Naive thymus-derived CD4-positive, alpha-beta T cell (primary cell): Measurements from ENCODE around the gene ABHD4. TPM values are rescaled to one million over a fixed set of nuclear protein-coding genes. Genes with fewer than 3 reads are reported as not detected.
"Not testable (repeated sequence)": the region's sequence is repeated elsewhere in the genome, so short reads cannot be mapped to it uniquely, and the experiment has no call there.

Source experiments
- ATAC-seq: fragments of 150-1000 bp; cut with Tn5 transposase; 2 replicates; pipeline ENCODE4 v1.10.0; 2021; ENCODE audit warnings: mild to moderate bottlenecking, moderate library complexity
- CTCF ChIA-PET: fragments of 350-600 bp; sonication (Branson Sonifier 250); formaldehyde crosslinking; loops from one replicate; lab custom pipeline; 2021; ENCODE audit warnings: antibody characterized with exemption; lab: Charles Lee
- POLR2A ChIA-PET: fragments of 350-600 bp; sonication (Branson Sonifier 250); formaldehyde crosslinking; loops from one replicate; lab custom pipeline; 2021; ENCODE audit warnings: antibody characterized with exemption, inconsistent platforms; lab: Charles Lee
- DNase-seq, 9 donors: peaks; one replicate each; pipeline versions ENCODE4 v3.0.0 to v3.0.0-alpha.2; 2020 to 2022; ENCODE audit warnings: mixed read lengths in 1 of 9
- H3K27ac ChIP-seq: one replicate; pipeline ENCODE4 v1.7.0; 2013; ENCODE audit warnings: mild to moderate bottlenecking, low read depth, low read length, moderate library complexity
- H3K27me3 ChIP-seq, 2 donors: one replicate each; pipeline ENCODE4 v1.7.0; 2013; ENCODE audit warnings: low read length in 2 of 2, mild to moderate bottlenecking in 2 of 2, moderate library complexity in 2 of 2; ENCODE audit not compliant: control insufficient read depth in 2 of 2, insufficient read depth in 2 of 2
- H3K36me3 ChIP-seq, 3 experiments: 1 replicate in 2 of 3; 2 replicates in 1 of 3; pipeline ENCODE4 v1.7.0; 2013; ENCODE audit warnings: low read length in 3 of 3, mild to moderate bottlenecking in 3 of 3, moderate library complexity in 1 of 3; ENCODE audit not compliant: insufficient read depth in 3 of 3, control insufficient read depth in 2 of 3
- H3K4me1 ChIP-seq, 2 donors: one replicate each; pipeline ENCODE4 v1.7.0; 2013; ENCODE audit warnings: low read length in 2 of 2, mild to moderate bottlenecking in 2 of 2, moderate library complexity in 1 of 2; ENCODE audit not compliant: control insufficient read depth in 2 of 2, insufficient read depth in 2 of 2
- H3K4me3 ChIP-seq: 2 replicates; pipeline ENCODE4 v1.7.0; 2013; ENCODE audit warnings: mild to moderate bottlenecking, low read length
- H3K9me3 ChIP-seq, 3 experiments: 1 replicate in 2 of 3; 2 replicates in 1 of 3; pipeline ENCODE4 v1.7.0; 2013; ENCODE audit warnings: low read length in 3 of 3; ENCODE audit not compliant: control insufficient read depth in 2 of 3
- H3K27ac Mint-ChIP-seq, 9 donors: one replicate each; pipeline ENCODE4 v1.8.0; 2020 to 2022; ENCODE audit warnings: mixed read lengths in 9 of 9, mild to moderate bottlenecking in 8 of 9, moderate library complexity in 5 of 9, inconsistent platforms in 2 of 9
- H3K27me3 Mint-ChIP-seq, 5 donors: one replicate each; pipeline ENCODE4 v1.8.0; 2021 to 2022; ENCODE audit warnings: mixed read lengths in 5 of 5, mild to moderate bottlenecking in 1 of 5
- H3K36me3 Mint-ChIP-seq, 5 donors: one replicate each; pipeline ENCODE4 v1.8.0; 2020 to 2022; ENCODE audit warnings: mixed read lengths in 5 of 5, mild to moderate bottlenecking in 3 of 5, inconsistent platforms in 1 of 5
- H3K4me1 Mint-ChIP-seq, 7 donors: one replicate each; pipeline ENCODE4 v1.8.0; 2020 to 2022; ENCODE audit warnings: mixed read lengths in 7 of 7, mild to moderate bottlenecking in 3 of 7, inconsistent platforms in 1 of 7
- H3K4me3 Mint-ChIP-seq, 10 donors: one replicate each; pipeline ENCODE4 v1.8.0; 2020 to 2022; ENCODE audit warnings: mild to moderate bottlenecking in 10 of 10, mixed read lengths in 10 of 10, moderate library complexity in 6 of 10, inconsistent platforms in 2 of 10
- H3K9me3 Mint-ChIP-seq, 11 donors: one replicate each; pipeline ENCODE4 v1.8.0; 2020 to 2022; ENCODE audit warnings: mixed read lengths in 11 of 11, mild to moderate bottlenecking in 4 of 11, inconsistent platforms in 1 of 11, moderate library complexity in 1 of 11
- intact Hi-C, 2 donors: fragments of 100-400 bp; cut with micrococcal nuclease; formaldehyde crosslinking; loops; one replicate each; pipeline ENCODE4 v1.15.1; 2023
- polyA plus RNA-seq, 2 donors: library from polyadenylated mRNA; unstranded; fragments of 300-500 nt; fragmentation: Illumina TruSeq; gene quantifications; one replicate each; pipeline ENCODE4 v1.2.3, GENCODE V29; 2021
- total RNA-seq, 6 experiments: library from RNA in 5 of 6; stranded (reverse) in 5 of 6; gene quantifications; 1 replicate in 5 of 6; 2 replicates in 1 of 6; pipeline ENCODE4 v1.2.3 and lab custom pipeline; 2021 to 2026

ABHD4 gene
- total and polyA plus RNA-seq, 7 experiments from 2014 or later, result 6.7 to 16.3 (median 14.4) TPM

- no peaks in the 10 kb centered on the region for H3K4me1 Mint-ChIP-seq
- intact Hi-C loops, result no loop called here
Observed at GRCh38 chr14:22634233-22634900, 36.3 kb downstream of the ABHD4 start.

GRCh38 chr14:22635980-22636379 lies 37.9 kb downstream of the ABHD4 start:
- H3K4me3 ChIP-seq, H3K4me3 Mint-ChIP-seq, H3K4me1 Mint-ChIP-seq, ATAC-seq, H3K9me3 ChIP-seq, H3K27me3 ChIP-seq, H3K27ac Mint-ChIP-seq, H3K4me1 ChIP-seq, H3K36me3 ChIP-seq, intact Hi-C loops, DNase-seq, H3K27ac ChIP-seq, H3K36me3 Mint-ChIP-seq: not testable (repeated sequence)
- CTCF ChIA-PET, result interaction anchor here (0.9 kb wide), 1 partner anchor 8 kb away, joined by 5 read pairs; the partner anchor contains the start of gene OR6J1
- POLR2A ChIA-PET, result interaction anchor here (0.5 kb wide), 1 partner anchor 33 kb away, joined by 3 read pairs; no protein-coding TSS in a partner anchor
- H3K9me3 Mint-ChIP-seq, result peaks cover 0 to 15% (median 6%) of the 10 kb centered on the region in 11 donors
- peaks cover 0 to 12% (median 8%) of the 10 kb centered on the region in 5 donors for H3K27me3 Mint-ChIP-seq

More at GRCh38 chr14:22634233-22634900, 36.3 kb downstream of the ABHD4 start:
- ChIA-PET POLR2A (no interaction called here), CTCF (interaction anchor here (0.9 kb wide), 1 partner anchor 64 kb away, joined by 3 read pairs; no protein-coding TSS in a partner anchor)
- Histone ChIP-seq H3K27ac (no peak overlapping the region), H3K4me1 (no peaks in the 10 kb centered on the region), H3K9me3 (no peaks in the 10 kb centered on the region), H3K27me3 (no peaks in the 10 kb centered on the region), H3K4me3 (no peak overlapping the region), H3K36me3 (no peaks in the 10 kb centered on the region)
- H3K4me3 Mint-ChIP-seq, result no peak overlapping the region
- H3K27ac Mint-ChIP-seq, result peak overlapping the region in 1 of 9 donors; percentile 48
- DNase-seq (no peak), ATAC-seq (no peak)
- peaks cover 3 to 24% (median 11%) of the 10 kb centered on the region in 11 donors for H3K9me3 Mint-ChIP-seq
- H3K27me3 Mint-ChIP-seq, result peaks cover 0 to 18% (median 8%) of the 10 kb centered on the region in 5 donors
- H3K36me3 Mint-ChIP-seq, result peaks cover 0 to 7% (median 1%) of the 10 kb centered on the region in 5 donors

DNA sequence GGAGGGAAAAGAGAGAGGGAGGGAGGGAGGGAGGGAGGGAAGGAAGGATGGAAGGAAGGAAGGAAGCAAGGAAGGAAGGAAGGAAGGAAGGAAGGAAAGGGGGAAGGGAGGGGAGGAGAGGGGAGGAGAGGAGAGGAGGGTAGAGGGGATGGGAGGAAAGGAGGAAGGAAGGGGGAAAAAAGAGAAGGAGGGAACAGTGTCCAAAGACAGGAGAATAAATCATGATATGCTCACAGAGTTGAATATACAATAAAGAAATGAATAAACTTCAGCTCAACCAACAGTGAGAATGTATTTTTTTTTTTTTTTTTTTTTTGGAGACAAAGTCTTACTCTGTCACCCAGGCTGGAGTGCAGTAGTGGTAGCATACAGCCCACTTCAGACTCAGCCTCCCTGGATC lies 42.1 kb downstream of the ABHD4 start:
- Mint-ChIP-seq H3K27ac (no peak overlapping the region), H3K9me3 (peaks cover 0 to 7% (median 0%) of the 10 kb centered on the region in 11 donors), H3K4me3 (no peak overlapping the region), H3K36me3 (peaks cover 0 to 1% (median 0%) of the 10 kb centered on the region in 5 donors), H3K27me3 (peaks cover 0 to 3% (median 0%) of the 10 kb centered on the region in 5 donors), H3K4me1 (peaks cover 0 to 7% (median 5%) of the 10 kb centered on the region in 7 donors)
- ChIA-PET POLR2A (no interaction called here), CTCF (no interaction called here)
- Histone ChIP-seq H3K9me3 (no peaks in the 10 kb centered on the region), H3K4me1 (no peaks in the 10 kb centered on the region), H3K27ac (no peak overlapping the region), H3K27me3 (no peaks in the 10 kb centered on the region), H3K36me3 (no peaks in the 10 kb centered on the region), H3K4me3 (no peak overlapping the region)
- ATAC-seq (no peak), DNase-seq (no peak)
- intact Hi-C loops, result no loop called here

DNA sequence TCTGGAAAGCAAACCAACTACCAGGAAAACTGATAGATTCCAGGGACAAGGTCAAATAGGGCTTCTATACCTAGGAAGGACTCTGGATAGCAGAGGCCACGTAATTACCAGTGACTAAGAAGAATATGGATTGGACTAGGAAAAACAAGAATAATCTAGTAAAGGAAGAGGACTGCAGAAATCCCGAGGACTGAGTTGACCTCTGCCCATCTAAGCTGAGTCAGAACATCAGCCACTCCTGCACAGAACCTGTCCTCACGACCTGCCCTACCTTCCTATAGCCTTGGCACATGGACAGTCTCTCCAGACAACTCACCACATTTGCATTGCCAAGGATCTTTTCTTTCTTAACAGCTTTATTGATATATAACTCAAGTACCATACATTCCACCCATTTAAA lies 43.7 kb downstream of the ABHD4 start:
- ChIA-PET POLR2A (no interaction called here), CTCF (interaction anchor here (0.6 kb wide), 2 partner anchors 298 to 1001 kb away, joined by 5 to 6 read pairs; no protein-coding TSS in a partner anchor)
- intact Hi-C loops, result no loop called here
- no peak overlapping the region for H3K27ac Mint-ChIP-seq
- H3K9me3 ChIP-seq, result no peaks in the 10 kb centered on the region
- peaks cover 0 to 1% (median 0%) of the 10 kb centered on the region in 5 donors for H3K36me3 Mint-ChIP-seq
- ATAC-seq (no peak), DNase-seq (no peak)
- H3K27me3 Mint-ChIP-seq, result peaks cover 0 to 3% (median 0%) of the 10 kb centered on the region in 5 donors
- no peaks in the 10 kb centered on the region for H3K4me1 ChIP-seq
- peaks cover 0 to 3% (median 0%) of the 10 kb centered on the region in 11 donors for H3K9me3 Mint-ChIP-seq
- H3K4me3 Mint-ChIP-seq, result no peak overlapping the region
- H3K27ac ChIP-seq, result no peak overlapping the region
- H3K36me3 ChIP-seq, result no peaks in the 10 kb centered on the region
- H3K4me1 Mint-ChIP-seq, result peaks cover 0 to 7% (median 5%) of the 10 kb centered on the region in 7 donors
- no peak overlapping the region for H3K4me3 ChIP-seq
- H3K27me3 ChIP-seq, result no peaks in the 10 kb centered on the region

DNA sequence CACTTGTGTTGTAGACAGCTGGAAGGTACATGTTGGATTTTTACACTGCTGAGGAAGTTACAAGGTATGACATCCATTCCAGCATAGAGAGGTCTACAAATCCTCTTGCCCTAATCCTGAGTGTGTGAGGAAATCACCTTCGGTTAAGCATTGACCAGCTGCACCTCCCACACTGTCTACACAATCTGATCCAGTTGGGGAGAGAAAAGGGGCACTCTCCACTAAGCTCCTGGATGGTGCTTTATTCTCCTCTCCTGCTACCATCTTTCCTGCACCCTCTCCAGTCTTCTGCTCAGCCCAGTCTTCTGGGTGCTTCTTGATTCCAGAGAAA lies 46.2 kb downstream of the ABHD4 start, which contains the start of gene OR6J1:
TSS of gene OR6J1 (minus strand) at position 48 of the 331 bp plus-strand sequence. CDS start 9,541 bp downstream, outside the sequence.
- H3K4me1 ChIP-seq, result no peaks in the 10 kb centered on the region
- H3K27me3 ChIP-seq, result no peaks in the 10 kb centered on the region
- Mint-ChIP-seq H3K9me3 (peaks cover 0 to 3% (median 0%) of the 10 kb centered on the region in 11 donors), H3K27ac (peak within 1 kb of the TSS in 3 of 9 donors; percentile 25 to 76 (median 31)), H3K4me3 (no peak within 1 kb of the TSS), H3K36me3 (no peaks in the 10 kb centered on the region), H3K4me1 (peaks cover 0 to 7% (median 5%) of the 10 kb centered on the region in 7 donors), H3K27me3 (peaks cover 0 to 3% (median 0%) of the 10 kb centered on the region in 5 donors)
- intact Hi-C loops, result loop anchor here in 1 of 2 donors (1.0 kb wide), 1 partner anchor 74 kb away; no protein-coding TSS in a partner anchor
- no peaks in the 10 kb centered on the region for H3K36me3 ChIP-seq
- H3K9me3 ChIP-seq, result no peaks in the 10 kb centered on the region
- ChIA-PET CTCF (interaction anchor here (0.6 to 1.5 kb wide), 6 partner anchors 9 to 211 kb away, joined by 3 to 6 read pairs (median 3); no protein-coding TSS in a partner anchor), POLR2A (no interaction called here)
- H3K27ac ChIP-seq, result no peak within 1 kb of the TSS
- H3K4me3 ChIP-seq, result no peak within 1 kb of the TSS
- DNase-seq (no peak), ATAC-seq (no peak)

DNA sequence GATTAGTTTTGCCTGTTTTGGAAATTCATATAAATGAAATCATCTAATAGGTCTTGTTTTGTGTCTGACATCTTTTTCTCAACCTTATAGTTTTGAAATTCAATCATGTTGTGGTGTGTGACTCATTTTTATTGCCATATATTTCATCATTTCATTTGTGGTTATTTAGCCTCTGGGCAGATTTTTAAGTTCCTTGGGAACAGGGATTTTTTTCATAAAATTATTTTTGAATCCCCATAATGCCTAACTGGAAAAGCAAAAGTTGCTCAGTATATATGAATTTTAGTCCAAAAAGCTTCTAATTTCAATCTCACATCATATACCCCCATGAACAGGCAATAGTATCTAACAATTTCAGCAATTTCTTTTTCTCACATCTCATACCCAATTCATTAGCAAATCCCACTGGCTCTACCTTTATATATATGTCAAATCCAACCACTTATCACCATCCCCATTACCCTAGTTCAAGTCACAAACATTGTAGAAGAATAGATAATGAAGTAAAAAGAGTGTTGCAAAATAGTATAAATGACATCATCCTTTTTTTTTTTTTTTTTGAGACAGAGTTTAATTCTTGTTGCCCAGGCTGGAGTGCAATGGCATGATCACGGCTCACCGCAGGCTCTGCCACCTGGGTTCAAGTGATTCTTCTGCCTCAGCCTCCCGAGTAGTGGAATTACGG lies 48.6 kb downstream of the ABHD4 start:
- Histone ChIP-seq H3K27me3 (no peaks in the 10 kb centered on the region), H3K4me3 (no peak overlapping the region), H3K9me3 (no peaks in the 10 kb centered on the region), H3K36me3 (no peaks in the 10 kb centered on the region), H3K27ac (no peak overlapping the region), H3K4me1 (no peaks in the 10 kb centered on the region)
- no peaks in the 10 kb centered on the region for H3K36me3 Mint-ChIP-seq
- H3K4me3 Mint-ChIP-seq, result no peak overlapping the region
- intact Hi-C loops, result no loop called here
- ATAC-seq, result no peak
- peaks cover 0 to 7% (median 4%) of the 10 kb centered on the region in 7 donors for H3K4me1 Mint-ChIP-seq
- H3K9me3 Mint-ChIP-seq, result peaks cover 0 to 3% (median 0%) of the 10 kb centered on the region in 11 donors
- CTCF ChIA-PET, result interaction anchor here (0.6 to 1.6 kb wide), 3 partner anchors 18 to 76 kb away, joined by 3 to 7 read pairs (median 3); no protein-coding TSS in a partner anchor
- no peaks in the 10 kb centered on the region for H3K27me3 Mint-ChIP-seq
- POLR2A ChIA-PET, result no interaction called here
- no peak overlapping the region for H3K27ac Mint-ChIP-seq
- DNase-seq, result no peak
